Left colon (tissue), 2 donors: Measurements from ENCODE around the gene LRFN2. TPM values are rescaled to one million over a fixed set of nuclear protein-coding genes. Genes with fewer than 3 reads are reported as not detected.
A peak's percentile ranks its signal among the peaks of the same experiment; 100 is the strongest.

Experiments
- ATAC-seq: fragments of 200-7000 bp; cut with Tn5 transposase; one replicate; pipeline ENCODE4 v1.9.1; 2020; ENCODE audit warnings: mild to moderate bottlenecking, moderate library complexity
- DNase-seq, 2 donors: peaks; one replicate each; pipeline ENCODE4 v3.0.0-alpha.2; 2020
- intact Hi-C, 2 donors: fragments of 100-400 bp; cut with DNase I in 1 of 2; cut with micrococcal nuclease in 1 of 2; formaldehyde crosslinking; loops; one replicate each; pipeline versions ENCODE4 v1.11.2 to v1.14.0; 2022; cut with DNase I, micrococcal nuclease
- total RNA-seq, 2 donors: library from RNA; stranded (reverse); fragmentation: NEBNext Ultra II Directional; extraction: Animal tissue kit (Norgen Biotek cat#: 25700); gene quantifications; one replicate each; pipeline ENCODE4 v1.2.1, GENCODE V29; 2021
- donor health status: DM: no; HTN: no; CAD: no.
- donor health status: DM: yes; HTN: yes; CAD: no.

The LRFN2 gene
- total RNA-seq, 2 donors from 2014 or later = 0.36 to 0.64 TPM

DNA sequence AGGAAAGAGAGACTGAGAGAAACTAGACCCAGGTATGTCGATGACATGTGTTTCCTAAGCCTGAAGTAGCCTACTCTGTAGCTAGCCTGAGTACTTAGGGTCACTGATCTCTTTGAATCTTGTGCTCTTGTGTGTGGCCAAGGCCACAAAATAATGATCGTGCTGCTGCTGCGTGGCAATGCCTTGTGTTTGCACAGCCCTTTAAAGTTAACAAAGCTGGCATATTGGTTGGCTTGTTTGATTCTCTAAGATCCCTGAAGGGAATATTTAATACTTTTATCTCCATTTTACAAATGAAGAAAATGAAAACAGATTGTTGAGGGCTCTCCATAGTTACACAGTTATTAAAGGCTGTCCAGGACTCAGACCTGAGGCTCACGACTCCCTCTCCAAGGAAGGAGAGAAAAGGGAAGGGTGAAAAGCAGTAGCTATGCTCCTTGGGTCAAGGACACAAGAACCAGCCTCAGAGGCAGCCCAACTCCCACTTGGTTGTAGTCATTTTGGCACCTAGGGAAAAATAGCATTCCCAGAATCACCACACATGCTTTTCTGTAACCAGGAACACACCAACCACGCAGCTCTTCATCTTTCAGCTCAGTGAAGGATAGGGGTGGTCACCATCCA, 130.7 kb downstream of the LRFN2 start:
- no peak for ATAC-seq
- DNase-seq = no peak
- intact Hi-C loops = no loop called here

- intact Hi-C loops = no loop called here
- no peak for ATAC-seq
- no peak for DNase-seq
Observed at GRCh38 chr6:40455686-40456389, 131.3 kb downstream of the LRFN2 start.

GRCh38 chr6:40450483-40450882, 136.7 kb downstream of the LRFN2 start:
- ATAC-seq (no peak), DNase-seq (no peak)
- intact Hi-C loops = no loop called here

GRCh38 chr6:40444811-40445210, 142.4 kb downstream of the LRFN2 start:
- intact Hi-C loops = no loop called here
- ATAC-seq (peak; percentile 88), DNase-seq (peak; percentile 34 to 36)

- intact Hi-C loops = no loop called here
- ATAC-seq (peak; percentile 62), DNase-seq (no peak)
Observed at GRCh38 chr6:40444312-40444711, 142.9 kb downstream of the LRFN2 start.

- ATAC-seq = no peak
- intact Hi-C loops = no loop called here
Observed at GRCh38 chr6:40443842-40444241, 143.3 kb downstream of the LRFN2 start.

GRCh38 chr6:40442591-40442990, 144.6 kb downstream of the LRFN2 start:
- intact Hi-C loops = no loop called here
- DNase-seq (no peak), ATAC-seq (no peak)

More at GRCh38 chr6:40443842-40444241, 143.3 kb downstream of the LRFN2 start:
- no peak for DNase-seq

DNA sequence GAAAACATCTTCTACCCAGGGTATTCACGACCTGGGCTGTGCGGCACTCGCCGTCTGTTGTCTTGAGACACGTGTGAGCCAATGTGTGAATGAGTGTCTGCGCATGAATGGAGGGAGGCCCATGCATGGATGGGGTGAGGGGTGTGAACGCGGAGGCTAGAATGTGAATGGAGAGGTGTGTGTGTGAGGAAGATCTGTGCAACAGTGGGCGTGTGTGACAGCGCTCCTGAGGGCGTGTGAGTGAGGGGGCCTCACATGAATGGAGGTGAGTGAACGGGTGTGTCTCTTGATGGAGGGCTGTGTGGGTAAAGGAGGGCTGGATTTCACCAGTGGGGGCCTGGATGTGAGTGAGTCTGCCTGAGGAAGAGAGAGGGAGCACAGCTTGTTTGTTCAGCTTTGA, 146.0 kb downstream of the LRFN2 start:
- intact Hi-C loops = no loop called here
- no peak for DNase-seq
- ATAC-seq = no peak

GRCh38 chr6:40440053-40440452, 147.1 kb downstream of the LRFN2 start:
- no peak for DNase-seq
- intact Hi-C loops = no loop called here
- no peak for ATAC-seq

DNA sequence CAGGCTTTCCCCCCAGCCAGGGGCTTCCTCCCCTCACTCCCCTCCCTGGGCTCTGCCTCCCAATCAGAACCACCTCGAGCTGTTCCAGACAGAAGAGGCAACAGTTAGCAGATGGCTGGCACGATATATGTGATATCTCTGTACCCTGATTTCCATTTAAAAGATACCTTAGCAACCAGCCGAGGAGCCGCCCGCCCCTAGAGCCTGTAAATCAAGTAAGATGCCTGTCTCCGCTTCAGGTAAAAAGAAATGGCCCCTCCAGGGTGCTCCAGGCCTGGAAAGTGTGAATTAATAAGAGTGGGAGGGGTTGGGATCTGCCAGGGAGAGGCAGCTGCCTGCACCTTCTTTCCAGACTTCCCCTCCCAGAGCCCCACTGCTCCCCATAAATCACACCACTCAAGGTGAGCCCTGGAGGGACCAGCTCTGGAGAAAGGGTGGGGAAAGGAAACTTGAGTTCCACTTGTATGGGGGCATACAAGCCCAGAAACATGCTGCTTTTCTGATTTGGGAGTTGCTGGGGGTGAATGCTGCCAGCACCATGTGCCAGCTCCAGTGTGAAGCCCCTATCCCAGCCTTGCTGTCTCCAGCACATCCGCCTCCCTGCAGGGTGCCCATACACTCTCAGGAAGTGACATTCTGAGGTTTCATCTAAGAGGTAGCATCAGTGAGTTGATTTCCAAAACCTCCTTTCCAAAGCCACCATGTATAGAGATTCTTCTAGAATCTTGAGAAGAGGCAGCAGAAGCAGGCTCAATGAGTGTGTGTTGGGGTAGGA, 148.0 kb downstream of the LRFN2 start:
- no peak for DNase-seq
- intact Hi-C loops = no loop called here
- ATAC-seq = no peak

DNA sequence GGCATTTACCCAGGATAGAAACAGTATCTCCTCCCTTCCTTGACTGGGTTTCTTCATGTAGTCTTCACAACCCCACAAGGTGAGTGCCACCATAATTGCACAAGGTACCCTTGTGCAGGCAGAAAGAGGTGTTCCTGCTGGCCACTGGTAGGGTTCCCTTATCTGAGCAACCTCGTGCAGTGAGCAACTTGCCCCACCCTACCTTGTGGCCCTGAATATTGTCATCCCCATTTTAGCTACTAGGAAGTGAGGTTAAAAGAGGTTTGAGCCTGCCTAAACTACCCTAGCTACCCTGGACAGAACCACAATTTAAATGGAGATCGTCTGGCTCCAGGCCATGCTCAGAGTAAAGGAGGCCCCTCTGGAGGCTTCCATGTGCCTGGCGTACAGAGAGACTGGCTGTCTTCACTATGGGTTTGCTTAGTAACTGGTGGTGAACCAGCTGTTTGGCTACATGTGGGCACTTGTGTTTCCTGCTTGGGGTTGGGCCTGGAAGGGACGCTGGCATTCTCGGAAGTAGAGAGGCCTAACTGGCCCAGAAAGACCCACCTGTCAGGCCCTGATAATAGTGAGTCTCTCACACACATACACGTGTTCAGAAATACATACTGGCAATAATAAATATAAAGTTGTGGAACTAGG, 148.8 kb downstream of the LRFN2 start:
- intact Hi-C loops = no loop called here
- ATAC-seq = no peak
- no peak for DNase-seq

GRCh38 chr6:40437631-40438030, 149.5 kb downstream of the LRFN2 start:
- ATAC-seq (no peak), DNase-seq (no peak)
- intact Hi-C loops = no loop called here

- no peak for ATAC-seq
- intact Hi-C loops = no loop called here
- DNase-seq = no peak
Observed at GRCh38 chr6:40436685-40437604, 150.2 kb downstream of the LRFN2 start.

DNA sequence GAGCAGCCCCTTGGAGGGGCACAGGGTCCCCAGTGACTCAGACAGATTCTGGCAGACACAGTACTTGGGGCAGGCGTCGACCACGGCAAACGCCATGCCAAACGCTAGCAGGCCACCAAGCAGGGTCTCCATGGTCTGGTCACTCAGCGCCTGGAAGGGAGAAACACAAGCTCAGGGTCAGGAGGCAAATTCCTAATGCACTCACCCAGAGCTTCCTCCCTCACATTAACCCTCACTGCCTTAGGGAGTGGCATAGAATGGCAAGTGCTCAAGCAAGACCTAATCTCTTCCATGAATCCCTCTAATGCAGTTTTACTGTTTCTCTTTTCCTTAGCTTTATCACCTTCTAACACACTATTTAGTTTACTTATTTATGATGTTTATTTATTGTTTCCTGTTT, 154.2 kb downstream of the LRFN2 start:
- intact Hi-C loops = no loop called here
- DNase-seq (no peak), ATAC-seq (no peak)

GRCh38 chr6:40431706-40432105, 155.5 kb downstream of the LRFN2 start:
- DNase-seq (no peak), ATAC-seq (no peak)
- intact Hi-C loops = no loop called here

DNA sequence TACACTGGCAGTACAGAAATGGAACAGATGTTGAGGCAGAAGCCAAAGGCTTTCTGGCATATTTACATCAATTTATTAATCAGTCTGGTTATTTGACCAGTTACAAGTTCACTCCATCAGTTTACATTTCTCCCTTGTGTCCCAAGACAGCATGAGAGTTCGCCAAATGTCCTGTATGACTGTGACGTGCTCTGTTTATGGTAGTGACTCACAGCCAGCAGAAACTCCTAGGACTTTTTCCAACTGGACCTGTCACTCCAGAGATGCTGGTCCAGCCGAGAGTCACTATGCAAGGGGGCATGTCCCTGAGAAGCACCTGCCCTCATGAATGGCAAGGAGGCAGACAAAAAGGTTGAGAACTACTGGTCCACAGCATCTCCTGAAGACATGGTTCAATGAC, 160.0 kb downstream of the LRFN2 start:
- ATAC-seq (no peak), DNase-seq (no peak)
- intact Hi-C loops = no loop called here

DNA sequence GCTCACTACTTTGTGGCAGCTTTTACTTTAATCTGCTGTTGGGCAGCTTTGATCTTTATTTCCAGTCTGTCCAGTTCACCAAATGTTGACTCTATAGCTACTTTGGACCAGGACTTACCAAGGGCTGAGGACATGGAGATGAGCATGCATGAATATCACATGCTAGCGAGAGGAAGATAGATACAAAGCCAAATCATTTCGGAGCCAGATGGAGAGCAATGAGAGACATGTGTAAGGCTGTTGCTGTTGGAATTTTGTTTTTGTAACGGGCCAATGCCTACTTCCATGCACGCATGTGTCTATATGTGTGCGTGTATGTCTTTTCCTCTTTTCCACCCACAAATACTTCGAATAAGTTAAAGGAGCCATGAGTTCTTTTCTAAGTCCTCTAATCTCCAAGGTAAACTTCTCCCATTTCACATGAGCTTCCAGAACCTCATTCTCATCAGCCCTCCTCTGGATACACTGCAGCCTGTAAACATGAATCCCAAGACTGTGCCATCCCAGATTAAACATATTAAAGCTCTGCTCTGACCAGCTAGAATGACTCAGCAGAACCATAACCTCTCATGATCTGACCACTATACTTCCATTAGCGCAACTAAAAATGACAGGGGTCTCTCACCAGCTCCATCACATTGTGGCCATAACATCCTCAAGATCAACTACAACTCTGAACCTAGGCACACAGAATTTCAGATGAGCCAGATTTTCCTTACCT, 160.7 kb downstream of the LRFN2 start:
- ATAC-seq = no peak
- intact Hi-C loops = no loop called here
- DNase-seq = no peak
